ENCODE results near the gene TM2D3.

Gene TM2D3, protein sequence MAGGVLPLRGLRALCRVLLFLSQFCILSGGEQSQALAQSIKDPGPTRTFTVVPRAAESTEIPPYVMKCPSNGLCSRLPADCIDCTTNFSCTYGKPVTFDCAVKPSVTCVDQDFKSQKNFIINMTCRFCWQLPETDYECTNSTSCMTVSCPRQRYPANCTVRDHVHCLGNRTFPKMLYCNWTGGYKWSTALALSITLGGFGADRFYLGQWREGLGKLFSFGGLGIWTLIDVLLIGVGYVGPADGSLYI

DNA sequence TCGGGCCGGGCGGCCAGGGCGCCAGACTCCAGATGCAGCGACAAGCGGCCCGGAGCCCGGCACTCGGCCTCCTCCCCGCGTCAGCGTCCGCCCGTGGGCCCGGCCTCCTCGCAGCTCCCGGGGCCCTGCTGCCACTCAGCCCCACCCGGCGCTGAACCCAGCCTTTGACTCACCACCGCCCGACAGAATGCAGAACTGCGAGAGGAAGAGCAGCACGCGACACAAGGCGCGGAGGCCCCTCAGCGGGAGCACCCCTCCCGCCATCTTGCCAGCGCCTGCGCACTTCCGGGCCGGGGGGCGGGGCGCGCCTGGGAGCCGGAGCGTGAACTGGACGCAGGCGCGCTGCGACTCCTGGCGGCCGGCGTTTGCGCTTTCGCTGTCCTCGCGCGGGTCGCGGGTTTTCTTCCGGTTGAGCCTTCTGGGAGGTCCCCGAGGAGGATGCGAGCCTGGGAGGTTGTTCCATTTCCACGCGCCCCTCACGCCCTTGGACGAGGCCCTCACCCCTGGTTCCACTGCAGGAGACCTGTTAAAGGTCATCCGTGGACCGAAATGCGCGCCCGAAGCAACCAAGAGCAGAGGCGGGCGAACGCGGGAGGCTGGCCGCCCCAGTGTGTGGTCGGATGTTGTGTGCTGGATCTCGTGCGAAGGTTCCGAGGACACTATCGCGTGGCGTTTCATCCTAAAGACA, at the start of gene TM2D3:
TM2D3 (minus strand) TSS at position 284 of the 688 bp plus-strand sequence; CDS start at position 264, 20 bp downstream.
- peak; percentile 96 for DNase-seq

DNA sequence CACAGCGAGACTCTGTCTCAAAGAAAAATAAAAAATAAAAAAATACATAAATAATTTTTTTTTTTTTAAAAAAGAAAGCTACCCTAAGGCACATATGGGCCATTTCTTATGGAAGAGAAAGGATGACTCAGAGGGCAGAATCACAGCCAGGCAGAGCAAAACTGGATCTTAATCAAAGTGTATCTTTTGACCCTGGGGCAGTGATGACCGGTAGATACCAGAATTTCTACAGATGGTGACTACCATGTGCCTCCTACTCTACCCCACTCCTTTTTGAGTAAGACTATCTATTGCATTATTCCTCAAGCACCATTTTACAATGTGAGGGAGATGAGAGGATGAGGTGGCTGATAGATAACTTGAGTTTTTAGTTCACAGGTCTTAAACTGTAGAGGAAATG, 46.1 kb upstream of the TM2D3 start:
- no peak for DNase-seq

DNA sequence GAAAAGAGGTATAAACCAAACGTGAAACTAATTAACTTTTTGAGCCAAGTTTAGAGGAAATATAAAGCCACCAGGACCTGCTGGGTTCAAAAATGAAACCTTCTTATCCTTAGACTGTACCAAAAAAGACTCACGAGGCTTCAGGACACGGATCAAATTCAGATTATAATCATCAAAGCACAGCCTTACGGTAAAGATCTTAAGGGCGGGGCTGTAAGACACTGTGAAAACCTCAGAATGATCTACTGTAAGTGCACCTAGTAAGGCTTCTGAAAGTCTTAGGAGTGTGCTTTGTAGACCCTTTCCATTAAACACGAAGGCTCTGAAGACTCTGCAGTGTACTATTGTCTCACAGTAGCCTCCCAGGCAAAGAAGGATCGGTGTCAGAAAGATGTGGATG, 45.3 kb upstream of the TM2D3 start:
- DNase-seq: peak; percentile 5

DNA sequence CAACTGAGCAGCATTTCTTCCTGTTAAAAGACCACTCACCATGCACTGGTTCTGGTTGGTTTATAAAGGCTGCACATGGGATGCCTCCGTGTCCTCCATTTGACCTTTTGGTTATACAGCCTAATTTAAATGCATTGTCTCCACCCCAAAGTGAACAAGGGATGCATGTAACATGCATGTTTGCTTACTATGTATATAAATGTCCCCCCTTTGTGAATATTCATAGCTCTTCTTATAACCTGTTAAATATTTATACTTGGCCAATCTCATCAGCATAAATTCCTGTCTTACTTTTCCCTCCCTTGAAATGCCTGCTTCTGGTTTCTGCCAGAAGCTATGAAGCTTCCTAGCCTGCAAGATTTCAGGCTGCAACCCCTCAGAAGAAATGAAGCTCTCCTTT, 44.6 kb upstream of the TM2D3 start:
- DNase-seq: no peak

DNA sequence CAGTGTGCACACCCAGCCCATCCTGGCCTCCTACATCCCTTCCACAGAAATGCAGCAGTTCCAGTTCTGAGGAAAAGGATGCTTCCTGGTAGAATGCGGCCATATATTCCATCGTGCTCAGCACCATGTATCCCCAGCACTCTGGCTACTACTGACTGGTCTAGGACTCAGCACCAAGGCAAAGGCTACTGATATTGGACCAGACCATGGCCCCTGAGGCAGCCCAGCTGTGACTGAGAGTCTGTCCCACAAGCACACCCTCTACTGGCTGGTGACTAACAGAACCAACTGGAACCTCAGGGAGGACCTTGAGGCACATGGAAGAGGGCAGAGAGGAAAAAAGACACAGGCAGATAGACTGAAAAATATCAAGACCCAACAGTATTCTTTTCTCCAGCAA, 42.1 kb upstream of the TM2D3 start:
- no peak for DNase-seq

DNA sequence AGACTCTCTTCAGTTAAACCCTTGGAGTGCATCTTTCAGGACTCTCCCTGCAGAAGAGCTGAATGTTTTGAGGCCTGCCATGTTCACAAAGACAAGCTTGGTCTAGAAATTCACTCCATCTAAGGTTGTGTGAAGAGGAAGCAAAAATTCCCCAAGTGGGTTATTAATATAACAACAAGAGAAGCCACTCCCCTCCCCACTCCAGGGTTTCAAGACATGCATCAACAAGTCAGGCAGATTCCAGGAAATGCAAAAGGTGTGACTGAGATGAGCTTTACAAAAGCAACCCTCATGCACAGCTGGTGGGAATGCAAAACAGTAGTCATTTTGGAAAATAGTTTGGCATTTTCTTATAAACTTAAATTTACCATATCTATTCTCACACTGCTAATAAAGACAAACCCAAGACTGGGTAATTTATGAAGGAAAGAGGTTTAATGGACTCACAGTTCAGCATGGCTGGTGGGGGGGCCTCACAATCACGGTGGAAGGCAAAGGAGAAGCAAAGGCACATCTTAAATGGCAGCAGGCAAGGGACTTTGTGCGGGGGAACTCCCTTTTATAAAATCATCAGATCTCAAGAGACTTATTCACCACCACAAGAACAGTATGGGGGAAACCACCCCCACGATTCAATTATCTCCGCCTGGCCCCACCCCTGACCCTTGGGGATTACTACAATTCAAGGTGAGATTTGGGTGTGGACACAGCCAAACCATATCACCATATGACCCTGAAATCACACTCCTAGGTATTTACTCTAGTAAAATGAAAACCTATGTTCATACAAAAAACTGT, 40.8 kb upstream of the TM2D3 start:
- no peak for DNase-seq

GRCh38 chr15:101689901-101690300, 37.7 kb upstream of the TM2D3 start:
- no peak for DNase-seq

GRCh38 chr15:101686718-101687117, 34.5 kb upstream of the TM2D3 start:
- DNase-seq: no peak

DNA sequence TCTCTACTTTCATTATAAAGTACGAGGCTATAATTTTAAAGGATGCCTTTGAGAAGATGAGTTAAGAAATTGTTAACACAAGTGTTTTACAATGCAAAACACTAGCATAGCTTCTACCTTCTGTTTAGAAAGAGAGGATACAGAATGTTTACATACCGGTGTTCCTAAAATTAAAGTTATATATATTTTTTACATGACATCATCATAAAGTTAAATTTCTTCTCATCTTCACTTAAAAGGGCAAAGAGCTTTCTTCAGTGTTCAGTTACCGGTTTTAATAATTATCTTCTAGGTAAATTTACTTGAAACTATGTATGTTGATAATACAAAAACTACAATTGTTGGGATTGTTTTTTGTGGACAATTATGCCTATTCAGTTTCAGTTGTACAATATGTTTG, 32.7 kb upstream of the TM2D3 start:
- no peak for DNase-seq

- DNase-seq: no peak
These were observed 32.2 kb upstream of the TM2D3 start for GRCh38 chr15:101684384-101684783.

- no peak for DNase-seq
These were observed 27.6 kb upstream of the TM2D3 start for GRCh38 chr15:101679806-101680205.

- DNase-seq: no peak
These were observed 24.7 kb upstream of the TM2D3 start for GRCh38 chr15:101676921-101677329.

DNA sequence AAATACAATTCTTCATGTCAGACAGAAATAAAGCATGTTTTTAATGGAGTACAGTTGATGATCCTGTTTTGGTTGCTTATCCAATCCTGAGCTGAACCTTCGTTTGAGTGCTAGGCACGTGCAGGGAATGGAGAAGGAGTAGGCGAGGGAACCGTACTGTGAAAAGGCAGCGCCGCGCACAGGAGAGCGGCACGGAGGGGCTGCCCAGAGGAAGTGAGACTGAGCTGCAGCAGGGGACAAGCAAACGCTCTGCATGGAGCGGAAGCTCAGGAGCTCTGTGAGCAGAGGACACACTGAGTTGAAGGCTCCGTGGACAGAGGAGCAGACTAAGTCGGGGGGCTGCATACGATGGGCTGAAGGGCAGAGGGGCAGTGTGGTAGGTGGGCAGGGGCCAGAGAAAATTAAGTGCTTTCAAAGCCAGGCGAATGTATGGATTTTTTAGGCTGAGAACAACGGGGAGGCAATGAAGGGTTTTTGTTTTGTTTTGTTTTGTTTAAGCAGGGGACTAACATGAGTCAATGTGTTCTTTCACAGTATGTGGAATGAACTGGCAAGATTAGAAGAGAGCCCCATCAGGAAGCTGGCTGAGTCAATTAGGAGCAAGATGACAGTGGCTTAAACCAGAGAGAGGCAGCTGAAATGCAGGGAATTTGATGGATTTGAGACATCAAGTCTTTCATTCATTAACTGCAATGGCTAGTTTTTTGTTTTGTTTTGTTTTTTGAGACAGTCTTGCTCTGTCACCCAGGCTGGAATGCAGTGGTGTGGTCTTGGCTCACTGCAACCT, 23.8 kb upstream of the TM2D3 start:
- DNase-seq: no peak

GRCh38 chr15:101675015-101675414, 22.8 kb upstream of the TM2D3 start:
- DNase-seq: no peak

GRCh38 chr15:101672298-101672697, 20.1 kb upstream of the TM2D3 start:
- DNase-seq: no peak

DNA sequence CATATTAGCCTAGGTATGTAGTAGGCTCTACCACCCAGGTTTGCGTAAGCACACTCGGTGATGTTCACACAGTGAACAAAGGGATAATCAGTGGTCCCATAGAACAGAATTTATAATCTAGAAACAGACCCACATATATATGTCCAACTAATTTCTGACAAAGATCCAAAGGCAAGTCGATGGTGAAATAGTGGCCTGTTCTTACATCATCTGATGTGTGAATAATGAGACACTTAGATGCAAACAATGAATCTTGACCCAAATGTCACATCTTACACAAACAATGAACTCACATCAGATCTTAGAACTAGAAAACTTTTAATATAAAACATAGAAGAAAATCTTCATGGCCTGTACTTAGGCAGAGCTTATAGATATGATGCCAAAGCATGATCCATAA, 17.6 kb upstream of the TM2D3 start:
- no peak for DNase-seq

- DNase-seq: no peak
These were observed 15.7 kb upstream of the TM2D3 start for GRCh38 chr15:101667881-101668280.

- no peak for DNase-seq
These were observed 12.2 kb upstream of the TM2D3 start for GRCh38 chr15:101664303-101664913.

DNA sequence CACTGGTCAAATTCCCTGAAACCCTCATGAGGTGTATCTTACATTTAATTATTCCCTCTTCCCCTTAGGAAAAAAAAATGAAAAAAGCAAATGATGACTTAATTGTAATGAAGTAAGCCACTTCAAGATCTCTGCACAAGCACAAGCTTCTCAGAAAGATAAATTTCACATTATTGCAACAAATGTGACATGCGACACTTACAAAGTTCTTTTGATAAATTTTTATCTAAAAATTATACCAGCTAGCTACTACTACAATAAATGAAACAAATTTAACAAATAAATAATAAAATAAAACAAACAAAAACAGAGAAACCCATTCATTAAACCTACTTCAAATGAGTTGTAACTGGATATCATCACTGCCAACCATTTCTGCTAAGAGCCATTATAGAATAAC, 10.0 kb upstream of the TM2D3 start:
- DNase-seq: no peak

DNA sequence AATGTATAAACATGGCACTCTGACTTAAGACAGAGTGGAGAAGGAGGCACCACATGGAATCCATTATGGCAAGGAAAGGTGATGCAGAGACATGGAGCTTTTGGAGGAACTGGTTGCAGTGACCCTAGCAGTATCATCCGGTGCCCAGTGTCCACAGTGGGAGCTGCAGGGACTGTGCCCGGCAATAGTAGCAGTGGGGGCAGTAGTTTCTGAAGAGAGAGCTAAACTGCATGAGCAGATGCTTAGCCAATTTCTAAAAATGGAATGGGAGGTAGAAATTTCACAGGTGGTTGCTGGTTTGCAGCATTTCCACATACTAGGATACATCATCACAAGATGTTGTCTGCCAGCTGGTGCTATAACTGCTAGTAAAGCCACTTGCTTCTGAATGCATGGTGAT, 7.8 kb upstream of the TM2D3 start:
- no peak for DNase-seq

DNA sequence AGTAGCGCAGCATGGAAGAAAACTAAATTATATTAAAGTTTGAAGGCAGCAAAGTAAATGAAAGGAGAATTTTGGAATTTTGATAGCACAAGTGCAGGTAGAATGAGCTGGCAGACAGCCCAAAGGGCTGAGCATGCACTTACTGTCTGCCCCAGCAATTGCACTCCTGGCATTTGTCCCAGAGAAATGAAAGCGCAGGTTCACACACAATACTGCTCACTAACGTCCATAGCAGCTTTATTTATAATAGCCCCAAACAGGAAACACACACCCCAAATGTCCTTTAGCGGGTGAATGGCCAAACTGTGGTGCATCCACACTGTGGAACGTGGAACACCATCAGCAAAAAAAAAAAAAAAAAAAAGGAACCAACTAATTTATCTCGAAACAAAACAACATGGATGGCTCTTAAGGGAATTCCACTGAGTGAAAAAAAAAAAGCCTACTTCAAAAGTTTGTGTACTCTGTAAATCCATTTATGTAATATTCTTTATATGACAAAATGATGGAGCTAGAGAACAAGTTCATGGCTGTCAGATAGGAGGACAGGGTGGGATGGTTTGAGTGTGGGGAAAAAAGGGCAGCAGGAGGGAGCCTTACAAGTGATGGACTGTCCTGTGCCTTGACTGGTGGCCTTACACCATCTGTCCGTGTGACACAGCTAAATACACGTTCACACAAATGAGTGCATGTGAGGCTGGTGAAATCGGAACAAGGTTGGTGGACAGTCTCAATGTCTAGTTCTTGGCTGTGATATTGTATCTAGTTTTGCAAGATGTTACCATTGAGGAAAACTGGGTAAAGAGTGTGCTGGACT, 6.0 kb upstream of the TM2D3 start:
- no peak for DNase-seq

GRCh38 chr15:101657171-101657570, 5.0 kb upstream of the TM2D3 start:
- DNase-seq: no peak
